DOHH2 (cell line): ENCODE measurements around the gene LGR6.

Experiments used
- H3F3A ChIP-seq: fragments of 200-600 bp; sonication (generic), shearing (Covaris generic); 2 replicates; pipeline ENCODE4 v1.6.0; 2016; ENCODE audit warnings: antibody characterized with exemption, mild to moderate bottlenecking; ENCODE audit not compliant: control insufficient read depth, insufficient read depth
- H3K27ac ChIP-seq: fragments of 200-600 bp; sonication (generic); 2 replicates; pipeline ENCODE4 v1.5.1; 2014; ENCODE audit warnings: low read depth, mild to moderate bottlenecking, low read length, moderate library complexity
- H3K27me3 ChIP-seq: fragments of 200-600 bp; sonication (generic); 2 replicates; pipeline ENCODE4 v1.6.1; 2014; ENCODE audit warnings: mild to moderate bottlenecking, low read length, mixed read lengths; ENCODE audit not compliant: control insufficient read depth
- H3K36me3 ChIP-seq: fragments of 200-600 bp; sonication (generic); 2 replicates; pipeline ENCODE4 v1.6.1; 2014; ENCODE audit warnings: mild to moderate bottlenecking, low read length, moderate library complexity, mixed read lengths; ENCODE audit not compliant: control insufficient read depth
- H3K4me1 ChIP-seq: fragments of 200-600 bp; sonication (generic); 2 replicates; pipeline ENCODE4 v1.6.1; 2014; ENCODE audit warnings: mild to moderate bottlenecking, low read length, mixed read lengths; ENCODE audit not compliant: control insufficient read depth
- H3K4me2 ChIP-seq: fragments of 200-600 bp; sonication (generic); 2 replicates; pipeline ENCODE4 v1.6.0; 2014; ENCODE audit warnings: mild to moderate bottlenecking, low read length, moderate library complexity
- H3K4me3 ChIP-seq: fragments of 200-600 bp; sonication (generic); 2 replicates; pipeline ENCODE4 v1.5.1; 2014; ENCODE audit warnings: mild to moderate bottlenecking, low read length, mixed read lengths
- H3K79me2 ChIP-seq: fragments of 200-600 bp; sonication (generic); 2 replicates; pipeline ENCODE4 v1.6.1; 2014; ENCODE audit warnings: mild to moderate bottlenecking, low read length, mixed read lengths; ENCODE audit not compliant: control insufficient read depth
- H3K9me2 ChIP-seq: fragments of 200-600 bp; sonication (generic); replicated peaks from 2 replicates; pipeline ENCODE4 v1.6.1; 2014; ENCODE audit warnings: mild to moderate bottlenecking, low read length, mixed read lengths; ENCODE audit not compliant: control insufficient read depth
- H3K9me3 ChIP-seq: fragments of 200-600 bp; sonication (generic); 2 replicates; pipeline ENCODE4 v1.6.1; 2014; ENCODE audit warnings: antibody characterized with exemption, low read length, mixed read lengths; ENCODE audit not compliant: control insufficient read depth, insufficient read depth
- H4K20me1 ChIP-seq: fragments of 200-600 bp; sonication (generic); 2 replicates; pipeline ENCODE4 v1.6.0; 2014; ENCODE audit warnings: low read depth, mild to moderate bottlenecking, antibody characterized with exemption, low read length, moderate library complexity; ENCODE audit not compliant: control insufficient read depth, insufficient read depth
- EZH2phosphoT487 ChIP-seq: fragments of 200-600 bp; sonication (generic); IDR thresholded peaks from 2 replicates; pipeline ENCODE4 v1.6.1; 2017; ENCODE audit warnings: borderline replicate concordance, mild to moderate bottlenecking, antibody characterized with exemption, low read length, moderate library complexity, mixed read lengths
- TF ChIP-seq, protein P1 (sequence below): fragments of 200-600 bp; sonication (generic); IDR thresholded peaks from one replicate; pipeline ENCODE4 v1.5.1; 2014; ENCODE audit warnings: antibody characterized with exemption, mild to moderate bottlenecking, low read depth, low read length; ENCODE audit not compliant: poor library complexity, severe bottlenecking

LGR6 gene

DNA sequence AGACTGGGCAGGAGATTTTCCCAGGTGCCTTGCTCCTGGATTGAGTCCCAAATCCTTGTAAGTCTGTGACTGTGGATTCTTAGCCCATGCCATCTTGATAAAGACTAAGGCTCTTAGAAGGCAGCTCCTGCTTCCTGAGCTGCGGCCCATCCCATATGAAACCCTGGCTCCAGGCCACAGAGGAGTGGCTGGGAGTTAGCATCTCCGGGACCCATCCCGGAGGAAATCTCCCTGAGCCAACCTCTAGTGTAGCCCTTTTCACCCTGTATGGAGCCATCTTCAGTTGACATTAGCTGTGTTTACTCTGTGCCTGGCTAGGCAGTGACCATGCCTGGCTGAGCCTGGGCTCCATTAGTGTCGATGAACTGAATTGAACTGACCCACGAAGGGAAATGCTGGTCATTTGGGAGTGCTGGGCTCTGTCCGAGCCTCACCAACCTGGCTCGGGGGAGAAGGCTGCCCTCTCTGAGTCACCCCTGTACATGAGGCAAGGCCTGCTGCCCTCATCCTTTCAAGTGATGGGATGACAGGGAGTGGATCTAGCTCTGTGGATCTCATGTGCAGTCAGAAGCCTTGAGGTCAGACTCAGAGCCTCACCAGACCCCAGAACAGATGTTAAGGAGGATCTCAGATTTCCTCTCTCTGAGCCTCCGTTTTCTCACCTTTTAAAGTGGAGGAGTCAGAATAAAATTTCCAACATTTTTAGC, 37.5 kb downstream of the LGR6 start:
- TF ChIP-seq, protein P1, sequence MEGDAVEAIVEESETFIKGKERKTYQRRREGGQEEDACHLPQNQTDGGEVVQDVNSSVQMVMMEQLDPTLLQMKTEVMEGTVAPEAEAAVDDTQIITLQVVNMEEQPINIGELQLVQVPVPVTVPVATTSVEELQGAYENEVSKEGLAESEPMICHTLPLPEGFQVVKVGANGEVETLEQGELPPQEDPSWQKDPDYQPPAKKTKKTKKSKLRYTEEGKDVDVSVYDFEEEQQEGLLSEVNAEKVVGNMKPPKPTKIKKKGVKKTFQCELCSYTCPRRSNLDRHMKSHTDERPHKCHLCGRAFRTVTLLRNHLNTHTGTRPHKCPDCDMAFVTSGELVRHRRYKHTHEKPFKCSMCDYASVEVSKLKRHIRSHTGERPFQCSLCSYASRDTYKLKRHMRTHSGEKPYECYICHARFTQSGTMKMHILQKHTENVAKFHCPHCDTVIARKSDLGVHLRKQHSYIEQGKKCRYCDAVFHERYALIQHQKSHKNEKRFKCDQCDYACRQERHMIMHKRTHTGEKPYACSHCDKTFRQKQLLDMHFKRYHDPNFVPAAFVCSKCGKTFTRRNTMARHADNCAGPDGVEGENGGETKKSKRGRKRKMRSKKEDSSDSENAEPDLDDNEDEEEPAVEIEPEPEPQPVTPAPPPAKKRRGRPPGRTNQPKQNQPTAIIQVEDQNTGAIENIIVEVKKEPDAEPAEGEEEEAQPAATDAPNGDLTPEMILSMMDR, result no peak
- no peak for TF ChIP-seq EZH2phosphoT487
- Histone ChIP-seq H3K9me2 (no peaks in the 10 kb centered on the region), H3F3A (no peaks in the 10 kb centered on the region)

GRCh38 chr1:202233171-202233570, 39.6 kb downstream of the LGR6 start:
- H3K9me3 ChIP-seq, result no peaks in the 10 kb centered on the region
- H3F3A ChIP-seq, result no peaks in the 10 kb centered on the region
- no peaks in the 10 kb centered on the region for H3K9me2 ChIP-seq
- H3K4me2 ChIP-seq, result no peak overlapping the region
- H3K79me2 ChIP-seq, result no peaks in the 10 kb centered on the region
- peaks cover under 1% of the 10 kb centered on the region for H3K4me1 ChIP-seq
- H3K27ac ChIP-seq, result no peak overlapping the region
- peaks cover 21% of the 10 kb centered on the region; the same call in 1 of the 2 replicates for H3K27me3 ChIP-seq
- no peaks in the 10 kb centered on the region for H4K20me1 ChIP-seq
- H3K36me3 ChIP-seq, result no peaks in the 10 kb centered on the region
- H3K4me3 ChIP-seq, result no peak overlapping the region
- TF ChIP-seq EZH2phosphoT487, result no peak
- TF ChIP-seq, protein P1, result no peak

More for the DNA sequence above, 37.5 kb downstream of the LGR6 start:
- H3K4me2 ChIP-seq, result no peak overlapping the region
- no peaks in the 10 kb centered on the region for H3K79me2 ChIP-seq
- H3K27ac ChIP-seq, result no peak overlapping the region
- no peaks in the 10 kb centered on the region for H3K9me3 ChIP-seq
- no peaks in the 10 kb centered on the region for H4K20me1 ChIP-seq
- H3K27me3 ChIP-seq, result peaks cover 14% of the 10 kb centered on the region; the same call in 1 of the 2 replicates
- H3K4me1 ChIP-seq, result peaks cover 8% of the 10 kb centered on the region
- H3K4me3 ChIP-seq, result no peak overlapping the region
- H3K36me3 ChIP-seq, result no peaks in the 10 kb centered on the region

- no peak for TF ChIP-seq EZH2phosphoT487
- TF ChIP-seq, protein P1, result no peak
Observed at GRCh38 chr1:202233804-202234203, 40.2 kb downstream of the LGR6 start.

More at GRCh38 chr1:202233804-202234203, 40.2 kb downstream of the LGR6 start:
- Histone ChIP-seq H3K27me3 (peaks cover 21% of the 10 kb centered on the region; the same call in 1 of the 2 replicates), H3K4me2 (no peak overlapping the region), H4K20me1 (no peaks in the 10 kb centered on the region), H3K4me3 (no peak overlapping the region), H3K9me2 (no peaks in the 10 kb centered on the region), H3K36me3 (no peaks in the 10 kb centered on the region), H3K27ac (no peak overlapping the region), H3K79me2 (no peaks in the 10 kb centered on the region), H3F3A (no peaks in the 10 kb centered on the region), H3K9me3 (no peaks in the 10 kb centered on the region), H3K4me1 (no peaks in the 10 kb centered on the region)
